Type B pancreatic cell (in vitro differentiated cells): ENCODE results near the gene ZNF532. TPM values are rescaled to one million over a fixed set of nuclear protein-coding genes. Genes with fewer than 3 reads are reported as not detected.

Experiments used
- DNase-seq: peaks from one replicate; pipeline ENCODE4 v3.0.0; 2021; ENCODE audit warnings: mixed read lengths; ENCODE audit not compliant: unreplicated experiment; ENCODE audit errors: extremely low spot score
- H3K27ac Mint-ChIP-seq: 2 replicates; pipeline ENCODE4 v1.8.0; 2021; ENCODE audit warnings: mild to moderate bottlenecking, mixed read lengths
- H3K27me3 Mint-ChIP-seq: 2 replicates; pipeline ENCODE4 v1.8.0; 2021; ENCODE audit warnings: mixed read lengths
- H3K36me3 Mint-ChIP-seq: 2 replicates; pipeline ENCODE4 v1.8.0; 2021; ENCODE audit warnings: mixed read lengths
- H3K4me1 Mint-ChIP-seq: one replicate; pipeline ENCODE4 v1.8.0; 2021; ENCODE audit warnings: mixed read lengths; ENCODE audit not compliant: unreplicated experiment
- H3K4me3 Mint-ChIP-seq: 2 replicates; pipeline ENCODE4 v1.8.0; 2021; ENCODE audit warnings: mild to moderate bottlenecking, mixed read lengths
- H3K9me3 Mint-ChIP-seq: 2 replicates; pipeline ENCODE4 v1.8.0; 2021; ENCODE audit warnings: mixed read lengths
- CTCF ChIP-seq: fragments of 200-600 bp; sonication (generic); conservative IDR thresholded peaks from 2 replicates; pipeline ENCODE4 v1.5.0; 2021; ENCODE audit warnings: antibody characterized with exemption, mild to moderate bottlenecking
- total RNA-seq: library from RNA; stranded (reverse); gene quantifications from 2 replicates; pipeline ENCODE4 v1.2.1, GENCODE V29; 2021; ENCODE audit warnings: low replicate concordance

The ZNF532 gene
- total RNA-seq, 1 donor from 2014 or later = 137 TPM

- H3K27ac Mint-ChIP-seq = no peak overlapping the region
Observed at GRCh38 chr18:58937887-58938267, 73.2 kb downstream of the ZNF532 start.

GRCh38 chr18:58941426-58942099, 76.9 kb downstream of the ZNF532 start:
- Mint-ChIP-seq H3K36me3 (peaks cover 50% of the 10 kb centered on the region), H3K4me1 (peaks cover 25% of the 10 kb centered on the region), H3K4me3 (no peak overlapping the region), H3K9me3 (peaks cover 8% of the 10 kb centered on the region), H3K27ac (no peak overlapping the region), H3K27me3 (no peaks in the 10 kb centered on the region)
- no peak for TF ChIP-seq CTCF
- no peak for DNase-seq

More at GRCh38 chr18:58937887-58938267, 73.2 kb downstream of the ZNF532 start:
- Mint-ChIP-seq H3K9me3 (peaks cover 8% of the 10 kb centered on the region), H3K4me1 (peaks cover 18% of the 10 kb centered on the region), H3K4me3 (no peak overlapping the region), H3K36me3 (peaks cover 54% of the 10 kb centered on the region), H3K27me3 (no peaks in the 10 kb centered on the region)
- TF ChIP-seq CTCF = no peak
- no peak for DNase-seq

- Mint-ChIP-seq H3K9me3 (peaks cover 4% of the 10 kb centered on the region), H3K27ac (no peak overlapping the region), H3K4me1 (peaks cover 25% of the 10 kb centered on the region), H3K36me3 (peaks cover 40% of the 10 kb centered on the region), H3K27me3 (no peaks in the 10 kb centered on the region), H3K4me3 (no peak overlapping the region)
- no peak for DNase-seq
- TF ChIP-seq CTCF = no peak
Observed at GRCh38 chr18:58943896-58944295, 79.2 kb downstream of the ZNF532 start.

GRCh38 chr18:58947136-58947732, 82.6 kb downstream of the ZNF532 start:
- TF ChIP-seq CTCF = no peak
- Mint-ChIP-seq H3K9me3 (no peaks in the 10 kb centered on the region), H3K4me1 (peaks cover 29% of the 10 kb centered on the region), H3K27me3 (no peaks in the 10 kb centered on the region), H3K27ac (peak overlapping the region; percentile 71), H3K36me3 (peaks cover 32% of the 10 kb centered on the region), H3K4me3 (no peak overlapping the region)
- no peak for DNase-seq

GRCh38 chr18:58949031-58949430, 84.4 kb downstream of the ZNF532 start:
- Mint-ChIP-seq H3K27ac (no peak overlapping the region), H3K27me3 (no peaks in the 10 kb centered on the region), H3K4me1 (peaks cover 33% of the 10 kb centered on the region), H3K4me3 (no peak overlapping the region), H3K36me3 (peaks cover 35% of the 10 kb centered on the region), H3K9me3 (no peaks in the 10 kb centered on the region)
- no peak for TF ChIP-seq CTCF
- no peak for DNase-seq
